A549 (cell line): ENCODE results near the gene SMS. TPM values are rescaled to one million over a fixed set of nuclear protein-coding genes. Genes with fewer than 3 reads are reported as not detected.

Source experiments
- ATAC-seq, 2 experiments: fragments of 200-7000 bp in 1 of 2; fragments of >200 bp in 1 of 2; cut with Nextera tagmentation in 1 of 2; cut with Tn5 transposase in 1 of 2; 3 replicates each; pipeline versions ENCODE4 v1.8.0 to v1.9.1; 2018 to 2020; ENCODE audit warnings: mild to moderate bottlenecking in 1 of 2, moderate library complexity in 1 of 2
- CTCF ChIA-PET: fragments of 300-600 bp; sonication (Branson Sonifier 250); formaldehyde crosslinking; extraction: SDS; loops from one replicate; lab custom pipeline; 2021; ENCODE audit warnings: antibody characterized with exemption, inconsistent platforms; lab: Yijun Ruan, JAX
- POLR2A ChIA-PET: fragments of 350-600 bp; formaldehyde crosslinking; extraction: SDS; loops from one replicate; lab custom pipeline; 2021; ENCODE audit warnings: antibody characterized with exemption, inconsistent platforms; lab: Yijun Ruan, JAX
- DNase-seq, 2 experiments: peaks; one replicate each; pipeline versions ENCODE4 v3.0.0 to v3.0.0-alpha.2; 2011 to 2016; ENCODE audit warnings: low read depth in 1 of 2, low spot score in 1 of 2
- FAIRE-seq: peaks from 2 replicates; lab custom pipeline; 2011; peaks lifted over from hg19 to GRCh38; lab: Jason Lieb, UNC
- H3K27ac ChIP-seq, 2 experiments: fragments of >200 bp; sonication (Bioruptor Twin); formaldehyde crosslinking; 3 replicates each; pipeline ENCODE4 v1.5.1; 2016 to 2017
- H3K4me1 ChIP-seq: fragments of >200 bp; sonication (Bioruptor Twin); formaldehyde crosslinking; 3 replicates; pipeline ENCODE4 v1.6.1; 2016
- H3K4me2 ChIP-seq: fragments of >200 bp; sonication (Bioruptor Twin); formaldehyde crosslinking; 3 replicates; pipeline ENCODE4 v1.6.1; 2016
- H3K4me3 ChIP-seq: fragments of >200 bp; sonication (Bioruptor Twin); formaldehyde crosslinking; 3 replicates; pipeline ENCODE4 v1.5.1; 2016
- H3K9me3 ChIP-seq: fragments of >200 bp; sonication (Bioruptor Twin); formaldehyde crosslinking; 3 replicates; pipeline ENCODE4 v1.6.1; 2016
- ATOH8 ChIP-seq: fragments of 250-450 bp; sonication (Bioruptor Pico); IDR thresholded peaks from 2 replicates; pipeline ENCODE4 v1.5.0; 2020; ENCODE audit warnings: low read depth, mild to moderate bottlenecking, moderate library complexity
- BCL3 ChIP-seq: fragments of >200 bp; sonication (Bioruptor Twin); formaldehyde crosslinking; IDR thresholded peaks from 3 replicates; pipeline ENCODE4 v1.6.1; 2016
- CHD2 ChIP-seq: fragments of 150-350 bp; IDR thresholded peaks from 2 replicates; pipeline ENCODE4 v1.6.1; 2014; ENCODE audit warnings: low read length; ENCODE audit not compliant: partially characterized antibody
- CHD4 ChIP-seq: fragments of 200-600 bp; sonication (generic); IDR thresholded peaks from 2 replicates; pipeline ENCODE4 v1.6.1; 2016; ENCODE audit warnings: antibody characterized with exemption, mild to moderate bottlenecking, borderline replicate concordance
- CTCF ChIP-seq: fragments of >200 bp; sonication (Bioruptor Twin); formaldehyde crosslinking; IDR thresholded peaks from 3 replicates; pipeline ENCODE4 v1.5.1; 2016
- EHF ChIP-seq: fragments of 250-450 bp; sonication (Bioruptor Pico); IDR thresholded peaks from 2 replicates; pipeline ENCODE4 v1.5.0; 2020; ENCODE audit warnings: mild to moderate bottlenecking
- FOSL2 ChIP-seq, 2 experiments: fragments of 450-650 bp in 1 of 2; fragments of >200 bp in 1 of 2; sonication (Bioruptor Twin) in 1 of 2; formaldehyde crosslinking; IDR thresholded peaks; 2 replicates each; pipeline versions ENCODE4 v1.5.0 to v1.6.1; 2016 to 2020; ENCODE audit warnings: mild to moderate bottlenecking in 1 of 2, moderate library complexity in 1 of 2
- FOXS1 ChIP-seq: fragments of 250-450 bp; sonication (Bioruptor Pico); IDR thresholded peaks from 2 replicates; pipeline ENCODE4 v1.5.0; 2020; ENCODE audit warnings: mild to moderate bottlenecking, moderate library complexity
- HDAC2 ChIP-seq: fragments of 200-600 bp; sonication (generic); IDR thresholded peaks from 2 replicates; pipeline ENCODE4 v1.6.1; 2016
- HEYL ChIP-seq: fragments of 250-450 bp; sonication (Bioruptor Pico); IDR thresholded peaks from 2 replicates; pipeline ENCODE4 v1.8.0; 2021; ENCODE audit warnings: mild to moderate bottlenecking, moderate library complexity
- HOXB5 ChIP-seq: fragments of 250-450 bp; sonication (Bioruptor Pico); IDR thresholded peaks from 2 replicates; pipeline ENCODE4 v1.5.0; 2020; ENCODE audit warnings: mild to moderate bottlenecking, moderate library complexity
- JUN ChIP-seq, 2 experiments: fragments of >200 bp; sonication (Bioruptor Twin); formaldehyde crosslinking; IDR thresholded peaks; 2 replicates in 1 of 2; 3 replicates in 1 of 2; pipeline ENCODE4 v1.6.1; 2016 to 2017
- JUNB ChIP-seq: fragments of >200 bp; sonication (Bioruptor Twin); formaldehyde crosslinking; IDR thresholded peaks from 2 replicates; pipeline ENCODE4 v1.6.1; 2016
- KDM1A ChIP-seq: fragments of 200-600 bp; sonication (generic); IDR thresholded peaks from 2 replicates; pipeline ENCODE4 v1.6.1; 2016; ENCODE audit warnings: low read depth, mild to moderate bottlenecking
- KDM5A ChIP-seq: fragments of 200-600 bp; sonication (generic); IDR thresholded peaks from 2 replicates; pipeline ENCODE4 v1.6.1; 2016; ENCODE audit warnings: antibody characterized with exemption, mild to moderate bottlenecking
- MAX ChIP-seq: IDR thresholded peaks from 2 replicates; pipeline ENCODE4 v1.6.1; 2012
- MAZ ChIP-seq: fragments of 150-350 bp; IDR thresholded peaks from 2 replicates; pipeline ENCODE4 v1.6.1; 2014; ENCODE audit warnings: antibody characterized with exemption, low read depth, low read length, borderline replicate concordance
- NPAS2 ChIP-seq: fragments of 250-450 bp; sonication (Bioruptor Pico); IDR thresholded peaks from 2 replicates; pipeline ENCODE4 v1.8.0; 2022; ENCODE audit warnings: mild to moderate bottlenecking, moderate library complexity, borderline replicate concordance
- POLR2A ChIP-seq: IDR thresholded peaks from 2 replicates; pipeline ENCODE4 v1.6.1; 2012; ENCODE audit warnings: mild to moderate bottlenecking, low read length
- RAD21 ChIP-seq, 2 experiments: fragments of >200 bp in 1 of 2; sonication (Bioruptor Twin) in 1 of 2; formaldehyde crosslinking in 1 of 2; IDR thresholded peaks in 1 of 2; conservative IDR thresholded peaks in 1 of 2; 2 replicates in 1 of 2; 3 replicates in 1 of 2; pipeline ENCODE4 v1.6.1; 2012 to 2018; ENCODE audit warnings: inconsistent platforms in 1 of 2
- RCOR1 ChIP-seq: fragments of 150-350 bp; IDR thresholded peaks from 2 replicates; pipeline ENCODE4 v1.6.1; 2014; ENCODE audit warnings: antibody characterized with exemption, low read length, low read depth
- RNF2 ChIP-seq: fragments of 200-600 bp; sonication (generic); IDR thresholded peaks from 2 replicates; pipeline ENCODE4 v1.6.1; 2016; ENCODE audit warnings: low read depth, mild to moderate bottlenecking, antibody characterized with exemption, moderate library complexity, borderline replicate concordance
- SREBF2 ChIP-seq: fragments of 450-650 bp; IDR thresholded peaks from 2 replicates; pipeline ENCODE4 v1.6.1; 2014; ENCODE audit warnings: mild to moderate bottlenecking, moderate library complexity
- WGBS: methylation state at CpG from one replicate; pipeline ENCODE4 v1.1.6; 2017; ENCODE audit errors: missing lambda C conversion rate; 5-methylcytosine and 5-hydroxymethylcytosine counted together
- polyA plus RNA-seq, 4 experiments: library from polyadenylated mRNA; depleted of rRNA in 3 of 4; stranded (reverse); fragments of >200 nt; fragmentation: RNase III in 1 of 4; extraction: RNeasy Plus Mini Kit Qiagen cat#74134 plus additional on column Dnase treatment in 1 of 4; gene quantifications; 2 replicates in 3 of 4; 3 replicates in 1 of 4; pipeline ENCODE4 v1.2.3, GENCODE V29; 2011 to 2017
- TF ChIP-seq, protein P1 (sequence below): fragments of 450-650 bp; IDR thresholded peaks from 2 replicates; pipeline ENCODE4 v1.6.1; 2014; ENCODE audit warnings: antibody characterized with exemption
- TF ChIP-seq, protein P2 (sequence below): fragments of 250-450 bp; sonication (Bioruptor Pico); IDR thresholded peaks from 2 replicates; pipeline ENCODE4 v1.5.0; 2021; ENCODE audit warnings: mild to moderate bottlenecking, moderate library complexity, borderline replicate concordance

Gene SMS
- polyA plus RNA-seq, 2 of the 4 experiments (the other 2 are of a cell fraction): 129 to 180 TPM

DNA sequence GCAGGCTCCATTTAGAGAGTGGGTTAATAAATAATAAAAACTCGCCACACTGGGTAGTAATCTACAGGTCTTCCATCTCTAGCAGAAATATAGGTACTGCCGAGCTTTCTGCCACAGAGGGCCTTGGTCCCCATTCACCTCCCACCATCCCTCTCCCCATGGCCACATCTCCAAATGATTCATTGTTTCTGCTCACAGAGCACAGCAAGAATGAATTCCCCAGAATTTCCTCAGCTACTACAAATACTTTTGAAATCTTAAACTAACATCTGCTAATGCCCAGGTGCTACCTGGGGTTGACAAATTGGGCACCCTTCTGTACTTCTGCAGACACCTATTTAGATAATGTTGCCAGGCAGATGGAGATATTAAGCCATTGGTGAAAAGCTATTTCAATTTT, 96.7 kb downstream of the SMS start:
- ChIA-PET CTCF (no interaction called here), POLR2A (no interaction called here)
- FAIRE-seq: peak; percentile 56
- no peaks in the 10 kb centered on the region for H3K4me1 ChIP-seq
- no peaks in the 10 kb centered on the region for H3K9me3 ChIP-seq
- TF ChIP-seq FOSL2 (IDR thresholded peaks at IDR 0.05): no peak
- TF ChIP-seq FOSL2 (CRISPR knock-in tag; IDR thresholded peaks at IDR 0.05): no peak
- no peak for TF ChIP-seq EHF (CRISPR knock-in tag)
- no peak for TF ChIP-seq RAD21 (conservative IDR thresholded peaks at IDR 0.05 in 1 of 2, IDR thresholded peaks at IDR 0.05 in 1 of 2)
- TF ChIP-seq, protein P1, sequence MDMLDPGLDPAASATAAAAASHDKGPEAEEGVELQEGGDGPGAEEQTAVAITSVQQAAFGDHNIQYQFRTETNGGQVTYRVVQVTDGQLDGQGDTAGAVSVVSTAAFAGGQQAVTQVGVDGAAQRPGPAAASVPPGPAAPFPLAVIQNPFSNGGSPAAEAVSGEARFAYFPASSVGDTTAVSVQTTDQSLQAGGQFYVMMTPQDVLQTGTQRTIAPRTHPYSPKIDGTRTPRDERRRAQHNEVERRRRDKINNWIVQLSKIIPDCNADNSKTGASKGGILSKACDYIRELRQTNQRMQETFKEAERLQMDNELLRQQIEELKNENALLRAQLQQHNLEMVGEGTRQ: no peak
- TF ChIP-seq CTCF: no peak
- TF ChIP-seq KDM1A: no peak
- no peak for TF ChIP-seq JUNB
- TF ChIP-seq MAZ: no peak
- TF ChIP-seq SREBF2: no peak
- TF ChIP-seq CHD4: no peak
- TF ChIP-seq FOXS1 (CRISPR knock-in tag): no peak
- no peak for TF ChIP-seq NPAS2 (CRISPR knock-in tag)
- WGBS: 78% methylated on average over 2 of the region's 2 CpGs
- no peak overlapping the region for H3K4me3 ChIP-seq
- H3K4me2 ChIP-seq: no peak overlapping the region
- ATAC-seq: no peak
- DNase-seq: no peak
- no peak overlapping the region for H3K27ac ChIP-seq

DNA sequence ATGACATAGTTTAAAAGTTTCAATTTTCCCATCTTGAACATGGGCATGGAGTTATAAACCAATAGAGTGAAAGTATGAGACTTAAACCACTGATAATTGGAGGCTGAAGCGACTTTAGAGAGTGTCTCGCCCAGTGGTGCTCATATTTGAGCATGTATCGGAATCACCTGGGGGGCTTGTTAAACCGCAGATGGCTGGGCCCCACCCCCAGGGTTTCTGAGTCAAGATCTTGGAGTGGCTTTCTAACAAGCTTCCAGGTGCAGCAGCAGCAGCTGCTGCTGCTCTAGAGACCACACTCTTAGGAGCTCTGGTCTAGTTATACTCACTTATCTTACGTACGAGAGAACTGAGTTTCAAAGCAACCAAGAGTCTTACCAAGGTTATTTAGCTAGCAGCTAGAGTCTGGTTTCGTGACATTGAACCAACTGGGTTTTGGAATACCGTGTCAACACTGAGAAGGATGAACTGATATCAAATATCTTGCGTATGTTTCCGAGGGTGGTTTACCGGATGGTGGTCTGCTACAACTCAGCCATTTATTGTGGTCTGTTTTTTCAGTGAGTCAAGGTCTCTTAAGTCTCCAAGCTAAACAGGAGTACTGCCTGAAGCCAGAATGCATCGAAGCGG, 97.5 kb downstream of the SMS start:
- H3K27ac ChIP-seq: no peak overlapping the region
- 84% methylated on average over 13 of the region's 13 CpGs for WGBS
- FAIRE-seq: peak; percentile 46
- TF ChIP-seq KDM1A (no peak), POLR2A (no peak), MAX (no peak), RNF2 (no peak), HEYL (CRISPR knock-in tag) (no peak), HOXB5 (CRISPR knock-in tag) (no peak), MAZ (no peak), KDM5A (no peak), JUN (IDR thresholded peaks at IDR 0.05) (no peak), BCL3 (no peak), FOXS1 (CRISPR knock-in tag) (no peak), JUNB (no peak), ATOH8 (no peak), HDAC2 (no peak), CHD2 (no peak), RCOR1 (no peak)
- TF ChIP-seq, protein P2, sequence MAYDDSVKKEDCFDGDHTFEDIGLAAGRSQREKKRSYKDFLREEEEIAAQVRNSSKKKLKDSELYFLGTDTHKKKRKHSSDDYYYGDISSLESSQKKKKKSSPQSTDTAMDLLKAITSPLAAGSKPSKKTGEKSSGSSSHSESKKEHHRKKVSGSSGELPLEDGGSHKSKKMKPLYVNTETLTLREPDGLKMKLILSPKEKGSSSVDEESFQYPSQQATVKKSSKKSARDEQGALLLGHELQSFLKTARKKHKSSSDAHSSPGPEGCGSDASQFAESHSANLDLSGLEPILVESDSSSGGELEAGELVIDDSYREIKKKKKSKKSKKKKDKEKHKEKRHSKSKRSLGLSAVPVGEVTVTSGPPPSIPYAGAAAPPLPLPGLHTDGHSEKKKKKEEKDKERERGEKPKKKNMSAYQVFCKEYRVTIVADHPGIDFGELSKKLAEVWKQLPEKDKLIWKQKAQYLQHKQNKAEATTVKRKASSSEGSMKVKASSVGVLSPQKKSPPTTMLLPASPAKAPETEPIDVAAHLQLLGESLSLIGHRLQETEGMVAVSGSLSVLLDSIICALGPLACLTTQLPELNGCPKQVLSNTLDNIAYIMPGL (CRISPR knock-in tag): no peak
- no peaks in the 10 kb centered on the region for H3K9me3 ChIP-seq
- H3K4me2 ChIP-seq: no peak overlapping the region
- H3K4me3 ChIP-seq: no peak overlapping the region
- ATAC-seq: no peak
- ChIA-PET POLR2A (no interaction called here), CTCF (no interaction called here)
- no peak for DNase-seq
- H3K4me1 ChIP-seq: no peaks in the 10 kb centered on the region
